CD8-positive, alpha-beta memory T cell (primary cell): ENCODE results near the gene CACNA1D. TPM values are rescaled to one million over a fixed set of nuclear protein-coding genes. Genes with fewer than 3 reads are reported as not detected.

Experiments
- CTCF ChIA-PET: fragments of 350-600 bp; sonication (Branson Sonifier 250); formaldehyde crosslinking; loops from one replicate; lab custom pipeline; 2021; ENCODE audit warnings: antibody characterized with exemption; lab: Charles Lee
- POLR2A ChIA-PET: fragments of 350-600 bp; sonication (Branson Sonifier 250); formaldehyde crosslinking; loops from one replicate; lab custom pipeline; 2021; ENCODE audit warnings: antibody characterized with exemption; lab: Charles Lee
- DNase-seq, 5 donors: peaks; one replicate each; pipeline versions ENCODE4 v3.0.0 to v3.0.0-alpha.2; 2020 to 2022; ENCODE audit warnings: mixed read lengths in 1 of 5
- H3K27ac ChIP-seq: one replicate; pipeline ENCODE4 v1.7.0; 2013; ENCODE audit warnings: low read depth, mild to moderate bottlenecking, low read length, moderate library complexity
- H3K27me3 ChIP-seq: 2 replicates; pipeline ENCODE4 v1.7.0; 2013; ENCODE audit warnings: low read length, mild to moderate bottlenecking; ENCODE audit not compliant: insufficient read depth, poor library complexity, severe bottlenecking
- H3K36me3 ChIP-seq: 2 replicates; pipeline ENCODE4 v1.7.0; 2013; ENCODE audit warnings: mild to moderate bottlenecking, low read length, moderate library complexity; ENCODE audit not compliant: insufficient read depth
- H3K4me1 ChIP-seq: 2 replicates; pipeline ENCODE4 v1.7.0; 2013; ENCODE audit warnings: mild to moderate bottlenecking, low read length, moderate library complexity; ENCODE audit not compliant: insufficient read depth
- H3K4me3 ChIP-seq: 2 replicates; pipeline ENCODE4 v1.7.0; 2013; ENCODE audit warnings: mild to moderate bottlenecking, low read length
- H3K9me3 ChIP-seq: 2 replicates; pipeline ENCODE4 v1.7.0; 2013; ENCODE audit warnings: mild to moderate bottlenecking, low read length
- H3K27ac Mint-ChIP-seq, 8 donors: one replicate each; pipeline ENCODE4 v1.8.0; 2020 to 2021; ENCODE audit warnings: mixed read lengths in 8 of 8, mild to moderate bottlenecking in 6 of 8, inconsistent platforms in 3 of 8, moderate library complexity in 3 of 8
- H3K27me3 Mint-ChIP-seq, 2 donors: one replicate each; pipeline ENCODE4 v1.8.0; 2020 to 2021; ENCODE audit warnings: mixed read lengths in 2 of 2, mild to moderate bottlenecking in 1 of 2, moderate library complexity in 1 of 2
- H3K36me3 Mint-ChIP-seq, 3 donors: one replicate each; pipeline ENCODE4 v1.8.0; 2020 to 2021; ENCODE audit warnings: mixed read lengths in 3 of 3, inconsistent platforms in 1 of 3, mild to moderate bottlenecking in 1 of 3
- H3K4me1 Mint-ChIP-seq, 3 donors: one replicate each; pipeline ENCODE4 v1.8.0; 2020 to 2021; ENCODE audit warnings: mixed read lengths in 3 of 3, inconsistent platforms in 1 of 3, mild to moderate bottlenecking in 1 of 3
- H3K4me3 Mint-ChIP-seq, 7 donors: one replicate each; pipeline ENCODE4 v1.8.0; 2020 to 2021; ENCODE audit warnings: mixed read lengths in 7 of 7, mild to moderate bottlenecking in 6 of 7, moderate library complexity in 4 of 7, inconsistent platforms in 2 of 7
- H3K9me3 Mint-ChIP-seq, 5 donors: one replicate each; pipeline ENCODE4 v1.8.0; 2020 to 2022; ENCODE audit warnings: mixed read lengths in 5 of 5, mild to moderate bottlenecking in 3 of 5, moderate library complexity in 2 of 5, inconsistent platforms in 1 of 5
- polyA plus RNA-seq: library from polyadenylated mRNA; unstranded; fragments of 300-500 nt; fragmentation: Illumina TruSeq; gene quantifications from one replicate; pipeline ENCODE4 v1.2.3, GENCODE V29; 2021
- total RNA-seq, 2 experiments: library from RNA; stranded (reverse); gene quantifications; one replicate each; pipeline ENCODE4 v1.2.3, GENCODE V29; 2021

CACNA1D gene
- total and polyA plus RNA-seq, 3 experiments from 2014 or later, result 0.02 to 0.78 (median 0.26) TPM

DNA sequence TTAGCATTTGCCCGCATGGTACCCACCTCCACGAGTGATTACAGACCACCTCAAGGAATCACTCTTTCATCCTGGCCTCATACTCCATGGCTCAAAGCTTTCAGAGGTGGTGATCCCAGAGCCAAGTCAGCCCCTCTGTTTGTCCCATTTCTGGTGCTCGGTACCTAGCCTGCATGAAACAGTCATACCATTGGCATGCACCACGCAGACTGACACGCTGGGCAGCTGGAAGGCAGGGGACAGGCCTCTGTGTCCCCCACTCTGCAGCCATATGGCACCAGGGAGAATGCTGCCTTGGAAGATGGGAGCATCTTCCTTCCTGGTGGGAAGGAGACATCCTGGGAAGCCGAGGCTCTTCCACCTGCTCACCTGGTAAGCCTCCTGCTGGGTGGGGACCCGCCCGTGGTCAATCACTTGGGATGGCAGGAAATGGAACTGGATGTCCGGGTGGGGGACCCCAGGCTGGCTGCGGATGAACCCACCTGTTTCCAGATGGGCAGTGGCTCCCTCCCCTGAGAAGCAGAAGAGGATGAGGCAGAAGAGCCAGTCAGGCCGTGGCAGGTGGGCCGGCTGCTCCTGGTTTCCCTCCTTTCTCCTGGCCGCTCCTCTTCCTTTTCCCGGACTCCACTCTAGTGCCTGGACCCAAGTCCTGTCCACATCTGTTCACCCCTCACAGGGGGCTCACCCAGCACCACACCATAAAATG lies 324.9 kb downstream of the CACNA1D start:
- H3K4me1 Mint-ChIP-seq, result peaks cover 0 to 2% (median 0%) of the 10 kb centered on the region in 3 donors
- DNase-seq, result no peak
- Histone ChIP-seq H3K36me3 (no peaks in the 10 kb centered on the region), H3K27me3 (no peaks in the 10 kb centered on the region), H3K4me3 (no peak overlapping the region), H3K4me1 (no peaks in the 10 kb centered on the region), H3K9me3 (no peaks in the 10 kb centered on the region), H3K27ac (no peak overlapping the region)
- no peaks in the 10 kb centered on the region for H3K36me3 Mint-ChIP-seq
- H3K9me3 Mint-ChIP-seq, result no peaks in the 10 kb centered on the region
- ChIA-PET CTCF (no interaction called here), POLR2A (no interaction called here)
- no peak overlapping the region for H3K4me3 Mint-ChIP-seq
- no peak overlapping the region for H3K27ac Mint-ChIP-seq
- H3K27me3 Mint-ChIP-seq, result peaks cover 3 to 11% of the 10 kb centered on the region in 2 donors

DNA sequence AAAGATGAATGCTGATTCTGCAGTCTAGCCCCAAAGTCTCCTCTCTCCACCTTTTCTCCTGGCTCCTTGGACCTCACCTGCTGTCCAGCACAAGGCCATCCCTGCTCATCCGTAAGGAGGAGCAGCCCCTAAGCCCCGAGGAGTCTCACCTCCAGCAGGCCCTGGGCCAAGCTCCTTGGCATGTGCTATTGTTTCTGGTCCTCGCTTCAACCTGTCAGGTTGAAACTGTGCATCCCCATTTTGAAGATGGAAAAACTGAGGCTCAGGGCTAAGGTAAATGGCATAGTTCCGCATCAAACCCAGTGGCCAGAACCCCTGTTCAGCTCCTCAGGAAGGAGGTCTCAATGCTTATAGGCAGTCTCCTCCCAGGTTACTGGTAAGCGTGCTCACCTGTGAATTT lies 325.7 kb downstream of the CACNA1D start:
- H3K4me1 Mint-ChIP-seq, result peaks cover 0 to 2% (median 0%) of the 10 kb centered on the region in 3 donors
- CTCF ChIA-PET, result no interaction called here
- no peaks in the 10 kb centered on the region for H3K27me3 ChIP-seq

DNA sequence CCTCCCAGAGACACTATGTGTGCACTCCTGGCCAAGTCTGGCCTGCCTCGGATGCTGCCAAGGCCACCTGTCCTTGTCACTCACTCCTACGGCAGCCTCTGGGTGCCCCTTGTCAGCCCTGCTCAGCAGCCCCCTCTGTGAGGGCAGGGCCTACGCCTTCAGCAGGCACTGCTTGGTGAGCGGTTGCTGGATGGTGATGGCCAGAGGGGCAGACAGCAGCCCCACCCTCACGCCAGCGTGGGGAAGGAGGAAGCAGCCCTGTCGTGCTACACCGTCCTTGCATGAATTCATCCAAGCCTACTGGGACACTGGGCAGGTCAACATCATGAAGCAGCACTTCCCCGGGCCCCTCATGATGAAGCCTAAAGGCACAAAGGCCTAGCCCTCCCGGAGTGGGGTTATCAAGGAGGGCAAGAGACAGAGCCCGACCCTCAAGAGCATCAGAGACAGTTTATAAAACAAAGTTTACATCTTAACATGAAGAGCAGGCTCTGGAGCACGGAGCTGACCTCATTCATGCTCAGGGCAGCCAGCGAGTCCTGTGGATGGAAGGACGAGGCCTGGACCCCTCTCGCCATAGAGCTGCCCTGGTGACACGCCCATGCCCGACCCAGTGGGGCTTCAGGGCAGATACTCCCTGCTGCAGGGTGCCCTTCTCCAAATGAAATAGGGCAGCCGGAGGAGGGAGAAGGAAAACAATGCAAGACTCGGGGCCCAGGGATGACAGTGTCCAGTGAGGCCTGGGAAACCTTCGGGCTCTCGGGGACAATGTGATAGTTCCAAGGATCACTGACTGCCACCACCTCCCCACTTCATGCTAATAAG lies 326.6 kb downstream of the CACNA1D start:
- no peaks in the 10 kb centered on the region for H3K27me3 ChIP-seq
- no peaks in the 10 kb centered on the region for H3K4me1 ChIP-seq
- H3K36me3 ChIP-seq, result no peaks in the 10 kb centered on the region
- no peak overlapping the region for H3K4me3 Mint-ChIP-seq
- no peaks in the 10 kb centered on the region for H3K9me3 ChIP-seq
- no peaks in the 10 kb centered on the region for H3K36me3 Mint-ChIP-seq
- H3K4me3 ChIP-seq, result no peak overlapping the region
- peaks cover 3 to 11% of the 10 kb centered on the region in 2 donors for H3K27me3 Mint-ChIP-seq
- DNase-seq, result no peak
- H3K27ac ChIP-seq, result no peak overlapping the region
- POLR2A ChIA-PET, result no interaction called here
- CTCF ChIA-PET, result no interaction called here
- H3K27ac Mint-ChIP-seq, result no peak overlapping the region
- no peaks in the 10 kb centered on the region for H3K9me3 Mint-ChIP-seq
- peaks cover 0 to 2% (median 0%) of the 10 kb centered on the region in 3 donors for H3K4me1 Mint-ChIP-seq

More for the DNA sequence above, 325.7 kb downstream of the CACNA1D start:
- H3K27ac ChIP-seq, result no peak overlapping the region
- Mint-ChIP-seq H3K4me3 (no peak overlapping the region), H3K27me3 (peaks cover 3 to 11% of the 10 kb centered on the region in 2 donors), H3K36me3 (no peaks in the 10 kb centered on the region), H3K9me3 (no peaks in the 10 kb centered on the region), H3K27ac (no peak overlapping the region)
- no peaks in the 10 kb centered on the region for H3K9me3 ChIP-seq
- no peak overlapping the region for H3K4me3 ChIP-seq
- H3K4me1 ChIP-seq, result no peaks in the 10 kb centered on the region
- POLR2A ChIA-PET, result no interaction called here
- DNase-seq, result no peak
- H3K36me3 ChIP-seq, result no peaks in the 10 kb centered on the region

DNA sequence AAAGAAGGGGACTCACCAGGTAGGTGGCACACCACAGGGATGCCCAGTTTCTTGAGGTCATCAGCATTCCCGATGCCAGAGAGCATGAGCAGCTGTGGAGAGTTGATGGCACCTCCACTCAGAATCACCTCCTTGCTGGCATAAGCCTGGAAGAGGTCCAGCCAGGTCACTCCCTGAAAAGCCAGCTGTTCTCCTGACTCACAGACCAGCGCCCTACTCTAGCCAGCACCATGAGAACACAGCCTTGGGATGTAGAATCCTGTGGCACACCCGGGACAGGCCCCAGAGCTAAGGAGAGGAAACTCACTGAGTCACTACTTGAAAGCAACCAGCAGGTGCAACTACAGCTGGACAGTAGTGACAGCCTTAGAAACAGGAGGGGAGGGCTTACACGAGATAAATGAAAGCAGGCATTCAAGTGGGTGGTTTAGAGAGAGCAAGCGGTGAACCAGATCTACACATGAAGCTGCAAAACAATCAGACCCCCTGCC lies 327.3 kb downstream of the CACNA1D start:
- Histone ChIP-seq H3K9me3 (no peaks in the 10 kb centered on the region), H3K27ac (no peak overlapping the region), H3K4me3 (no peak overlapping the region), H3K27me3 (no peaks in the 10 kb centered on the region), H3K4me1 (no peaks in the 10 kb centered on the region), H3K36me3 (no peaks in the 10 kb centered on the region)
- no peaks in the 10 kb centered on the region for H3K36me3 Mint-ChIP-seq
- H3K27me3 Mint-ChIP-seq, result peaks cover 3 to 11% of the 10 kb centered on the region in 2 donors
- DNase-seq, result no peak
- peaks cover 0 to 2% (median 0%) of the 10 kb centered on the region in 3 donors for H3K4me1 Mint-ChIP-seq
- ChIA-PET POLR2A (no interaction called here), CTCF (no interaction called here)
- H3K9me3 Mint-ChIP-seq, result no peaks in the 10 kb centered on the region
- no peak overlapping the region for H3K27ac Mint-ChIP-seq
- no peak overlapping the region for H3K4me3 Mint-ChIP-seq

DNA sequence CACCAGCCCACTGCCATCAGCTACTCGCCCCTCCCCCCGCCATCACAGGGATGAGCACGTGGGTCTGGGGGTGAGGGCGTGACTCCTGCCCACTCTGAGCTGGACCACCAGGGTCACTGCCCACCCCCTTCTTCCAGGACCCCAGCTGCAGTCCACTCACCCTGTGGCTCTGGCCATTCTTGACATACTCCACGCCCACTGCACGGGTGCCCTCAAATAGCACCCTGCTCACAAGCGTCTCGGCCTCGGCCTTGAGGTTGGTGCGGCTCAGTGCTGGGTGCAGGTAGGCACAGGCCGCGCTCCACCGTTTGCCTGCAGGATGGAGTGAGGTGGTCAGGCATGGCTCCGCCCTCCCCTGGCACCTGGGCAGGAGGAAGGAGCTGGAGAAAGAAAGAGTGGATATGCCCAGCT lies 327.9 kb downstream of the CACNA1D start:
- Mint-ChIP-seq H3K4me1 (peaks cover 0 to 2% (median 0%) of the 10 kb centered on the region in 3 donors), H3K4me3 (no peak overlapping the region), H3K9me3 (no peaks in the 10 kb centered on the region), H3K27me3 (peaks cover 3 to 11% of the 10 kb centered on the region in 2 donors), H3K36me3 (no peaks in the 10 kb centered on the region), H3K27ac (no peak overlapping the region)
- Histone ChIP-seq H3K36me3 (no peaks in the 10 kb centered on the region), H3K27me3 (no peaks in the 10 kb centered on the region), H3K4me1 (no peaks in the 10 kb centered on the region), H3K9me3 (no peaks in the 10 kb centered on the region), H3K4me3 (no peak overlapping the region), H3K27ac (no peak overlapping the region)
- ChIA-PET CTCF (no interaction called here), POLR2A (no interaction called here)
- no peak for DNase-seq

DNA sequence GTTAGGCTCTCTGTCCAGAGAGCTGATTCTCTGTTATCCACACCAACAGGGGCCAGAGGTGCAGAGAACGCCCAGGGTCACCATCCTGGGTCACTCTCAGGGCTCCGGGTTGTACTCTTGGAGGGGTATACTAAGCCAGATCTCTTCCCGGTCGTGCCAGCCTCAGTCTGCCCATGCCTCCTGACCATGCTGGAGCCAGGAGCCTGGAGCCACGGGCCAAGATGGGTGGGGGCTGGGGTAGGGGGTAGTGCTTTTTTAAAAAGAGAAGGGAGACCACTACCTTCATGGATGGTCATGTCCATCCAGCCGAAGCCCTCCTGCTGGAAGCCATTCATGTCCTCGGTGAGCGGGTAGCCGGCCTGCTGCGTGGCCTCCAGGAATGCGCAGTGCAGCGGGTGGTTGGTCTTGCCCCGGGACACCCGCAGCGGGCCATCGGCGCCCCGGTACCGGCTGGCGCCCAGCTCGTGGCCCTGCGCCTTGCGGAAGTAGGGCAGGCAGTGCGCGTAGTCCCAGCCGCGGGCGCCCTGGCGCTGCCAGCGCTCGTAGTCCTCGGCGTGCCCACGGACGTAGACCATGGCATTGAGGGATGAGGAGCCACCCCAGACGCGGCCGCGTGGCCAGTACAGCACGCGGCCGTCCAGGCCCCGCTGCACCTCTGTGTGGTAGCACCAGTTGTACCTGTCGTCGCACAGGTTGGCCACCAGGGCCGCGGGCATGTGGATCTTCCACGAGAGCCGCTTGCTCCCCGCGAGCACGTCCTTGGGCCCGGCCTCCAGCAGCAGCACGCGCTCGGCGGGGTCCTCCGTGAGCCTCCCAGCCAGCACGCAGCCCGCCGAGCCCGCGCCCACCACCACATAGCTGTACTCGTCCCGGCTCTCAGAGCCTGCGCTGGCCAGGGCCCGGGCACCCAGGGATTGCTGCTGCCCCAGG lies 328.9 kb downstream of the CACNA1D start:
- DNase-seq, result no peak
- peaks cover 3 to 4% of the 10 kb centered on the region in 2 donors for H3K27me3 Mint-ChIP-seq
- Histone ChIP-seq H3K27me3 (no peaks in the 10 kb centered on the region), H3K4me3 (no peak overlapping the region), H3K36me3 (no peaks in the 10 kb centered on the region), H3K9me3 (no peaks in the 10 kb centered on the region), H3K27ac (no peak overlapping the region), H3K4me1 (no peaks in the 10 kb centered on the region)
- no peak overlapping the region for H3K27ac Mint-ChIP-seq
- no peaks in the 10 kb centered on the region for H3K36me3 Mint-ChIP-seq
- ChIA-PET CTCF (no interaction called here), POLR2A (no interaction called here)
- H3K9me3 Mint-ChIP-seq, result no peaks in the 10 kb centered on the region
- no peaks in the 10 kb centered on the region for H3K4me1 Mint-ChIP-seq
- no peak overlapping the region for H3K4me3 Mint-ChIP-seq

DNA sequence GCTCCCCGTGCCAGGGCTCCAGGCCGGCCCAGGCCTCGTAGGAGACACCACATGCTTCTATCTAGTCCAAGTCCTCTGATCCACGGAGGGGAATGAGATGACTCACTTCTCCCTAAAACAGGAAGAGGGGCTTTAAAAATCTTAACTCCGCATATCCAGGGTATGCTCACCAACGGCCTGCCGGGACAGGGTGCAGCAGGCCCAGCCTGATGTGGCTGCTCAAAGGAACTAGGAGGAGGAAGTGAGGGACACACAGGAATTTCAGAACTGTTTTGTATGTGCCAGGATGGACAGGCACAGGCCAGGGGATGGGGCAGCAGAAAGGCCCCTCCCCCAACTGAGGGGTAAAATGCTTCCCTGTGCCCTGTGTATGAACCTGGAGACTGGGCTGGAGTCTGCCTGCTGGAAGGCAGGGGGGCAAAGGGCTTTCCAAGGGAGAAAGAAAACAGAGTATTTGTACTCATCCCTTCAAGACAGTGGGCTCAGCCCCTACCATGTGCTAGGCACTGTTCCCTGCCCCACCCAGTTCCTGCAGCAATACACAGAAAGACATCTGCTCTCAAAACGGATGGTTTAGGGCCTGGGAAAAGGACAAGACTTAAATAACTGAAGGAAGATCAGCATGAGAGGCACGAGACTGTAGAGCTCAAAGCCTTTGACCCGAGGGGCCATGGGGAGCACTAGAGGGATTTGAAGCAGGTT lies 329.7 kb downstream of the CACNA1D start:
- POLR2A ChIA-PET, result no interaction called here
- Histone ChIP-seq H3K4me3 (no peak overlapping the region), H3K27ac (no peak overlapping the region), H3K9me3 (no peaks in the 10 kb centered on the region), H3K4me1 (no peaks in the 10 kb centered on the region), H3K36me3 (no peaks in the 10 kb centered on the region), H3K27me3 (no peaks in the 10 kb centered on the region)
- H3K36me3 Mint-ChIP-seq, result no peaks in the 10 kb centered on the region
- no peaks in the 10 kb centered on the region for H3K4me1 Mint-ChIP-seq
- no peak for DNase-seq
- H3K27ac Mint-ChIP-seq, result no peak overlapping the region
- no peaks in the 10 kb centered on the region for H3K9me3 Mint-ChIP-seq
- H3K27me3 Mint-ChIP-seq, result peaks cover 3 to 4% of the 10 kb centered on the region in 2 donors
- CTCF ChIA-PET, result no interaction called here
- H3K4me3 Mint-ChIP-seq, result no peak overlapping the region
